Adipocyte (in vitro differentiated cells): ENCODE results near the gene BTG3.

ENCODE experiments used
- DNase-seq: peaks from one replicate; pipeline ENCODE4 v3.0.0-alpha.2; 2015; ENCODE audit warnings: low read depth
- H3K27me3 ChIP-seq: replicated peaks from 2 replicates; pipeline ENCODE4 v1.7.0; 2013; ENCODE audit warnings: mild to moderate bottlenecking, low read length, moderate library complexity; ENCODE audit not compliant: control insufficient read depth, insufficient read depth
- H3K36me3 ChIP-seq: 2 replicates; pipeline ENCODE4 v1.7.0; 2013; ENCODE audit warnings: low read length, mild to moderate bottlenecking, moderate library complexity; ENCODE audit not compliant: control insufficient read depth, insufficient read depth, severe bottlenecking
- H3K4me1 ChIP-seq: 2 replicates; pipeline ENCODE4 v1.7.0; 2013; ENCODE audit warnings: mild to moderate bottlenecking, low read length, moderate library complexity; ENCODE audit not compliant: control insufficient read depth, insufficient read depth
- H3K4me3 ChIP-seq: 2 replicates; pipeline ENCODE4 v1.7.0; 2013; ENCODE audit warnings: mild to moderate bottlenecking, low read length, moderate library complexity
- H3K9ac ChIP-seq: 2 replicates; pipeline ENCODE4 v1.7.0; 2013; ENCODE audit warnings: mild to moderate bottlenecking, low read length, moderate library complexity
- H3K9me3 ChIP-seq: 2 replicates; pipeline ENCODE4 v1.7.0; 2013; ENCODE audit warnings: mild to moderate bottlenecking, low read length, moderate library complexity; ENCODE audit not compliant: control insufficient read depth

BTG3 gene

GRCh38 chr21:17560377-17561025 is 52.2 kb downstream of the BTG3 start:
- Histone ChIP-seq H3K4me1 (no peaks in the 10 kb centered on the region), H3K36me3 (no peaks in the 10 kb centered on the region)
- DNase-seq = no peak

GRCh38 chr21:17554679-17555465 is 57.8 kb downstream of the BTG3 start:
- no peak overlapping the region for H3K9ac ChIP-seq
- no peak overlapping the region for H3K4me3 ChIP-seq
- DNase-seq = peak; percentile 3
- H3K9me3 ChIP-seq = no peaks in the 10 kb centered on the region
- no peaks in the 10 kb centered on the region for H3K36me3 ChIP-seq
- no peaks in the 10 kb centered on the region for H3K27me3 ChIP-seq
- no peaks in the 10 kb centered on the region for H3K4me1 ChIP-seq

More at GRCh38 chr21:17560377-17561025, 52.2 kb downstream of the BTG3 start:
- H3K9me3 ChIP-seq = no peaks in the 10 kb centered on the region
- no peak overlapping the region for H3K4me3 ChIP-seq
- H3K9ac ChIP-seq = no peak overlapping the region
- H3K27me3 ChIP-seq = no peaks in the 10 kb centered on the region

- no peaks in the 10 kb centered on the region for H3K9me3 ChIP-seq
- H3K9ac ChIP-seq = no peak overlapping the region
- H3K27me3 ChIP-seq = no peaks in the 10 kb centered on the region
- no peak for DNase-seq
- no peaks in the 10 kb centered on the region for H3K4me1 ChIP-seq
- H3K4me3 ChIP-seq = no peak overlapping the region
- H3K36me3 ChIP-seq = no peaks in the 10 kb centered on the region
These were observed 58.6 kb downstream of the BTG3 start for GRCh38 chr21:17554120-17554519.

GRCh38 chr21:17552410-17552809 is 60.3 kb downstream of the BTG3 start:
- H3K4me3 ChIP-seq = no peak overlapping the region
- H3K36me3 ChIP-seq = no peaks in the 10 kb centered on the region
- H3K9ac ChIP-seq = no peak overlapping the region
- H3K9me3 ChIP-seq = no peaks in the 10 kb centered on the region
- DNase-seq = no peak
- peaks cover 8% of the 10 kb centered on the region for H3K4me1 ChIP-seq
- H3K27me3 ChIP-seq = no peaks in the 10 kb centered on the region

- Histone ChIP-seq H3K4me1 (peaks cover 8% of the 10 kb centered on the region), H3K9me3 (no peaks in the 10 kb centered on the region), H3K36me3 (no peaks in the 10 kb centered on the region), H3K9ac (no peak overlapping the region), H3K27me3 (no peaks in the 10 kb centered on the region), H3K4me3 (no peak overlapping the region)
- DNase-seq = no peak
These were observed 61.9 kb downstream of the BTG3 start for GRCh38 chr21:17550671-17551308.

GRCh38 chr21:17548262-17548661 is 64.4 kb downstream of the BTG3 start:
- no peaks in the 10 kb centered on the region for H3K27me3 ChIP-seq
- H3K9ac ChIP-seq = no peak overlapping the region
- H3K36me3 ChIP-seq = no peaks in the 10 kb centered on the region
- peaks cover 8% of the 10 kb centered on the region for H3K4me1 ChIP-seq
- DNase-seq = no peak
- no peak overlapping the region for H3K4me3 ChIP-seq
- no peaks in the 10 kb centered on the region for H3K9me3 ChIP-seq

- Histone ChIP-seq H3K36me3 (no peaks in the 10 kb centered on the region), H3K9me3 (no peaks in the 10 kb centered on the region), H3K4me3 (no peak overlapping the region), H3K4me1 (peaks cover 13% of the 10 kb centered on the region), H3K9ac (no peak overlapping the region), H3K27me3 (no peaks in the 10 kb centered on the region)
- DNase-seq = no peak
These were observed 67.7 kb downstream of the BTG3 start for GRCh38 chr21:17545007-17545406.
